ENCODE data around the gene NTN1. TPM values are rescaled to one million over a fixed set of nuclear protein-coding genes. Genes with fewer than 3 reads are reported as not detected.

Gene NTN1
- total RNA-seq, 1 donor from 2014 or later: 0.41 TPM

DNA sequence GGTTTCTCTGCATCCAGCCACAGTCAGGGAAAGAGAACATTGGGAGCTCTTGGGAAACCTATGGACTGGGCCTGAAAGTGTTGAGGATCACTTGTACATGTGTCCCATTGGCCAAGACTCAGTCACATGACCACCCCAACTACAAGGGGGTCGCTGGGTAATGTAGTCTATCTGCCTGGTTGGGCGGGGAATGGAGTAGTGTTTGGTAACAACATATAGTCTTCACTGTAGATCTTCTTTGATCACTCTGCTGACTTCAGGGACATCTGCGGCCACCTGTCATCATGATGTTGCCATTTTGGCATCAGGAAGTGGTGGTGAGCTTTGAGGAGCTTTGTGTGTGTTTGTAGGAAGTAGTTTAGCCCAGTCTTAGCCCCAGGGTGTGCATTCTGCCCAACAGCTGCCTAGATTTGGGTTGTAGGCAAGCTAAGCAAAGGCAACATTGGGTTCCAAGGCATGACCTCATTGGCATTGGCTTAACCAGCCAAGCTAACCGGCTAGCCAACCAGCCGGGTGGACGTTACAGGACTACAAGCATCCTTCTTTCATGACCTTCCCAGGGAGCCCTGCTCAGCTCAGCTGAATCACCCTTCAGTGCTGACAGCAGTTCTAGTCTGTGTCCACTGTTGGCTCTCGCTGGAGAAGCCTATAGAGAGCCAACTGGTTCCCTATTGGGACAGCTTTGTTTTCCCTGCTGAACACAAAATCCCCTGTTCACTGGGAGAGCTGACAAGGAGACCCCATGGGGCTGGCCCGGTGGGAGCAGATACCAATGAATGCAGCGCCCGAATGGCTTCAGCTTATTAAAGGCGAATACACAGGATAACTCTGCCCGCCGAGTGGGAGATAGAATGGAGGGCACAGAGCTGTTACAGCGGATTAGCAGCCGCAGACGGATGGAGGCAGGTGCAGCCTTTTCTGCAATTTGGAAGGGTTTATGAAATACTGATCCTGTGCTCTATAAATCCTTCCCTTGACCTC, 178.6 kb downstream of the NTN1 start:
- DNase-seq (ENCODE audit: low spot score): no peak
- intact Hi-C loops (cut with micrococcal nuclease): no loop called here
- no peaks in the 10 kb centered on the region for H3K4me1 Mint-ChIP-seq (ENCODE audit: low read depth)
- H3K27me3 Mint-ChIP-seq (ENCODE audit: low read depth): no peaks in the 10 kb centered on the region
- no peaks in the 10 kb centered on the region for H3K9me3 Mint-ChIP-seq
- H3K27ac Mint-ChIP-seq: no peak overlapping the region
- no peak overlapping the region for H3K4me3 Mint-ChIP-seq (ENCODE audit: low read depth)
- no peaks in the 10 kb centered on the region for H3K36me3 Mint-ChIP-seq (ENCODE audit: low read depth)

GRCh38 chr17:9200699-9201359, 179.5 kb downstream of the NTN1 start:
- Mint-ChIP-seq H3K9me3 (no peaks in the 10 kb centered on the region), H3K27ac (no peak overlapping the region), H3K36me3 (ENCODE audit: low read depth) (no peaks in the 10 kb centered on the region), H3K4me1 (ENCODE audit: low read depth) (no peaks in the 10 kb centered on the region), H3K27me3 (ENCODE audit: low read depth) (no peaks in the 10 kb centered on the region), H3K4me3 (ENCODE audit: low read depth) (no peak overlapping the region)
- intact Hi-C loops (cut with micrococcal nuclease): no loop called here
- DNase-seq (ENCODE audit: low spot score): no peak

DNA sequence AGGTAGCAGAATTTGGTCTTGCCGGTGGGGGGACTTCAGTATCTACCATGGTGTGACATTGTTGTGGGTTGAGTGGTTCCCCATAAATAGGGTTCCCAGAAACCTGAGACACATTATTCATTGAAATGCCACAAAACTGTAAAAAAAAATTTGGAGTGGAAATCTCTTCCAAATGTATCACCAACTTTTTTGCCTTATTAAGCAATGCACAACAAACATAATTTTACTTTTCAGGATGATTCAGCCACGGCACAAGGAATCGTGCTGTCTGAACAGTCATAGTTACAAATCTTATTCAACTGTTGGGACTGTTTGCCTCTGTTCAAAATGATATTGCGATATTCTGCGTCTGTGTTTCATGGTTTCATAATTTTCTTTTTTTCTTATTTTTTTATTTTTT, 181.2 kb downstream of the NTN1 start:
- Mint-ChIP-seq H3K9me3 (no peaks in the 10 kb centered on the region), H3K4me3 (ENCODE audit: low read depth) (no peak overlapping the region), H3K27me3 (ENCODE audit: low read depth) (no peaks in the 10 kb centered on the region), H3K27ac (no peak overlapping the region), H3K4me1 (ENCODE audit: low read depth) (no peaks in the 10 kb centered on the region), H3K36me3 (ENCODE audit: low read depth) (no peaks in the 10 kb centered on the region)
- intact Hi-C loops (cut with micrococcal nuclease): no loop called here
- DNase-seq (ENCODE audit: low spot score): no peak

- Mint-ChIP-seq H3K27ac (no peak overlapping the region), H3K4me1 (ENCODE audit: low read depth) (no peaks in the 10 kb centered on the region), H3K27me3 (ENCODE audit: low read depth) (no peaks in the 10 kb centered on the region), H3K36me3 (ENCODE audit: low read depth) (no peaks in the 10 kb centered on the region), H3K9me3 (no peaks in the 10 kb centered on the region), H3K4me3 (ENCODE audit: low read depth) (no peak overlapping the region)
- DNase-seq (ENCODE audit: low spot score): no peak
- intact Hi-C loops (cut with micrococcal nuclease): no loop called here
Measured at GRCh38 chr17:9203771-9204425, 182.6 kb downstream of the NTN1 start.

- Mint-ChIP-seq H3K9me3 (no peaks in the 10 kb centered on the region), H3K4me1 (ENCODE audit: low read depth) (no peaks in the 10 kb centered on the region), H3K27ac (no peak overlapping the region), H3K27me3 (ENCODE audit: low read depth) (no peaks in the 10 kb centered on the region), H3K36me3 (ENCODE audit: low read depth) (no peaks in the 10 kb centered on the region), H3K4me3 (ENCODE audit: low read depth) (no peak overlapping the region)
- intact Hi-C loops (cut with micrococcal nuclease): no loop called here
- no peak for DNase-seq (ENCODE audit: low spot score)
Measured at GRCh38 chr17:9204637-9205329, 183.5 kb downstream of the NTN1 start.

DNA sequence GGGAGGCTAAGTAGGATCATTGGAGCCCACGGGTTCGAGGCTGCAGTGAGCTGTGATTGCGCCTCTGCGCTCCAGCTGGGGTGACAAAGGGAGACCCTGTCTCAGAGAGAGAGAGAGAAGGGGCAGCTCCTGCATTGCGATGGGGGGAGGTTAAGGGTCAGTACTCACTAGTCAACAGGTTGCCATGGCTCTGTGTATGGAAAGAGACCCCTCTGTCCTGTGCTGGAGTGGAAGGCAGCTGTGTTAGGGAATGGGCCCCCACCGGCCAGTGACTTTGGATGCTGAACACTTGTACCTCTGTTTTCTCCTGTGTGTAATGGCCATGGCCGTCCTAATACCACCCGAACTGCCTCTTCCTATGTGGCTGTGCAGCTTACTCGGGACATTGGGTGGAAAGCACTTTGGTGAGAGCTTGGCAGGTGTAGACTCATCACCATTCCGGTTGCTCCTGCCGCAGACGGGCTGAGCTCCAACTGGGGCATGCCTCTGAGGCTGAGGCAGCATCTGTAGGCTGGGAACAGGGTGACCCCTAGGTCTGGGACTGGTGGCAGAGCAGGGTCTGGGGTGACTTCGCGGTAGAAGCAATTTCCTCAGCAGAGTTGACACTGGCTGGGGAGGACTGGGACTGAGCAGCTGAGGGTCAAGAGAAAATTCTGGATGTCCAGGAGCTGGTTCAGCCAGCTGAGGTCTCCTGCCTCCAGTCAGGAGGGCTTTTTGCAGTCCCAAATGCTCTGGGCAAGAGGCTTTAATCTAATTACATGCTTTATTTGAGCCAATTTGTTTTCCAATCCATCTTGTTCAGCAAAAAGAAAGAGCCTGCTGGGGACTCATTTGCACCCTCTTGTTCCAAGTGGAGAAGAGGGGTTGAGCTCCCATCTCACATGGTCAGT, 184.5 kb downstream of the NTN1 start:
- Mint-ChIP-seq H3K4me1 (ENCODE audit: low read depth) (no peaks in the 10 kb centered on the region), H3K27ac (no peak overlapping the region), H3K27me3 (ENCODE audit: low read depth) (no peaks in the 10 kb centered on the region), H3K36me3 (ENCODE audit: low read depth) (no peaks in the 10 kb centered on the region), H3K9me3 (no peaks in the 10 kb centered on the region), H3K4me3 (ENCODE audit: low read depth) (no peak overlapping the region)
- no peak for DNase-seq (ENCODE audit: low spot score)
- intact Hi-C loops (cut with micrococcal nuclease): no loop called here

GRCh38 chr17:9206410-9206703, 185.0 kb downstream of the NTN1 start:
- no peak for DNase-seq (ENCODE audit: low spot score)
- intact Hi-C loops (cut with micrococcal nuclease): no loop called here
- Mint-ChIP-seq H3K36me3 (ENCODE audit: low read depth) (no peaks in the 10 kb centered on the region), H3K4me1 (ENCODE audit: low read depth) (no peaks in the 10 kb centered on the region), H3K27ac (no peak overlapping the region), H3K27me3 (ENCODE audit: low read depth) (no peaks in the 10 kb centered on the region), H3K9me3 (no peaks in the 10 kb centered on the region), H3K4me3 (ENCODE audit: low read depth) (no peak overlapping the region)

- Mint-ChIP-seq H3K36me3 (ENCODE audit: low read depth) (no peaks in the 10 kb centered on the region), H3K27ac (no peak overlapping the region), H3K9me3 (no peaks in the 10 kb centered on the region), H3K27me3 (ENCODE audit: low read depth) (no peaks in the 10 kb centered on the region), H3K4me1 (ENCODE audit: low read depth) (no peaks in the 10 kb centered on the region), H3K4me3 (ENCODE audit: low read depth) (no peak overlapping the region)
- intact Hi-C loops (cut with micrococcal nuclease): no loop called here
- no peak for DNase-seq (ENCODE audit: low spot score)
Measured at GRCh38 chr17:9206741-9207332, 185.5 kb downstream of the NTN1 start.

DNA sequence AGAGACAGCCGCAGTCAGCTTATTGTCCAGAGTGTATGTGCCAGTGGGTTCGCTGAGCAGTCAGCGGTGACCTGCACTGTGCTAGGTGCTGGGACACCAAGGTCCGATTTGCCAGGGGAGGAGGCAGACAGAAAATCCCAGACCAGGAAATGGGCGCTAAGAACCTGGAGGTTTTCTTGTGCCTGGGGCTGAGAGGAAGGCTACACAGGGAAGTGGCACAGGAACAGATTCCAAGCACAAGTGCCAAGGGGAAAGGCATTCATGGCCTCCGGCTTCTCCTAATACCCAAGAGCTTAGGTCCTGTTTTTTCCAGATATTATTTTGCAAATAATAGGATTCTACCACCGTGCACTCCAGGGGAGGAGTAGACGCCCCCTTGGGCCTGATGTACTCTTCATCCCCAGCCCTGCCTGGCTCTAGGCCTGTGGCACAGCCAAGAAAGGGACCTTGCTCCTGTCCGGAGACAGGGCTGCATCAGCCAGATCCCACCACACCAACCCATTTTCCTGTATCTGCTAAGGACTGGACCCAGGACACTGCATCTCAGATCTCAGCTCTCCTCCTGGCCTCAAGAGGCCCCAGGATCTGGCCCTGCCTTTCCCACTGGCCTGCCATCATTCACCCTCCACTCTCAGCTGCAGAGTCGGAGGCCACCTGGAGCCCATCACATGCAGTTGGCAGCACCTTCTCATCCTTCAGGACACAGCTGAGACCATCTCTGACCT, 187.2 kb downstream of the NTN1 start:
- Mint-ChIP-seq H3K9me3 (no peaks in the 10 kb centered on the region), H3K4me1 (ENCODE audit: low read depth) (no peaks in the 10 kb centered on the region), H3K27ac (no peak overlapping the region), H3K4me3 (ENCODE audit: low read depth) (no peak overlapping the region), H3K27me3 (ENCODE audit: low read depth) (no peaks in the 10 kb centered on the region), H3K36me3 (ENCODE audit: low read depth) (no peaks in the 10 kb centered on the region)
- no peak for DNase-seq (ENCODE audit: low spot score)
- intact Hi-C loops (cut with micrococcal nuclease): no loop called here

- Mint-ChIP-seq H3K27ac (no peak overlapping the region), H3K27me3 (ENCODE audit: low read depth) (no peaks in the 10 kb centered on the region), H3K36me3 (ENCODE audit: low read depth) (no peaks in the 10 kb centered on the region), H3K9me3 (no peaks in the 10 kb centered on the region), H3K4me1 (ENCODE audit: low read depth) (no peaks in the 10 kb centered on the region), H3K4me3 (ENCODE audit: low read depth) (no peak overlapping the region)
- no peak for DNase-seq (ENCODE audit: low spot score)
- intact Hi-C loops (cut with micrococcal nuclease): no loop called here
Measured at GRCh38 chr17:9209347-9209746, 188.0 kb downstream of the NTN1 start.

- Mint-ChIP-seq H3K9me3 (peaks cover 2% of the 10 kb centered on the region), H3K27ac (no peak overlapping the region), H3K36me3 (ENCODE audit: low read depth) (no peaks in the 10 kb centered on the region), H3K4me3 (ENCODE audit: low read depth) (no peak overlapping the region), H3K4me1 (ENCODE audit: low read depth) (no peaks in the 10 kb centered on the region), H3K27me3 (ENCODE audit: low read depth) (no peaks in the 10 kb centered on the region)
- no peak for DNase-seq (ENCODE audit: low spot score)
- intact Hi-C loops (cut with micrococcal nuclease): no loop called here
Measured at GRCh38 chr17:9209781-9210370, 188.6 kb downstream of the NTN1 start.
